22Rv1 (cell line): ENCODE results near the gene BRI3.
A peak's percentile ranks its signal among the peaks of the same experiment; 100 is the strongest.

Source experiments
- H3K27ac ChIP-seq: fragments of 450-650 bp; 2 replicates; pipeline ENCODE4 v1.5.1; 2017
- ZFX ChIP-seq: fragments of 450-650 bp; IDR thresholded peaks from 2 replicates; pipeline ENCODE4 v1.6.1; 2017; ENCODE audit warnings: antibody characterized with exemption, borderline replicate concordance
- TF ChIP-seq, protein P1 (sequence below): fragments of 450-650 bp; IDR thresholded peaks from 2 replicates; pipeline ENCODE4 v1.5.1; 2017; ENCODE audit warnings: mild to moderate bottlenecking

The BRI3 gene

GRCh38 chr7:98236355-98237185, 44.9 kb upstream of the BRI3 start:
- no peak overlapping the region for H3K27ac ChIP-seq
- no peak for TF ChIP-seq ZFX
- TF ChIP-seq, protein P1, sequence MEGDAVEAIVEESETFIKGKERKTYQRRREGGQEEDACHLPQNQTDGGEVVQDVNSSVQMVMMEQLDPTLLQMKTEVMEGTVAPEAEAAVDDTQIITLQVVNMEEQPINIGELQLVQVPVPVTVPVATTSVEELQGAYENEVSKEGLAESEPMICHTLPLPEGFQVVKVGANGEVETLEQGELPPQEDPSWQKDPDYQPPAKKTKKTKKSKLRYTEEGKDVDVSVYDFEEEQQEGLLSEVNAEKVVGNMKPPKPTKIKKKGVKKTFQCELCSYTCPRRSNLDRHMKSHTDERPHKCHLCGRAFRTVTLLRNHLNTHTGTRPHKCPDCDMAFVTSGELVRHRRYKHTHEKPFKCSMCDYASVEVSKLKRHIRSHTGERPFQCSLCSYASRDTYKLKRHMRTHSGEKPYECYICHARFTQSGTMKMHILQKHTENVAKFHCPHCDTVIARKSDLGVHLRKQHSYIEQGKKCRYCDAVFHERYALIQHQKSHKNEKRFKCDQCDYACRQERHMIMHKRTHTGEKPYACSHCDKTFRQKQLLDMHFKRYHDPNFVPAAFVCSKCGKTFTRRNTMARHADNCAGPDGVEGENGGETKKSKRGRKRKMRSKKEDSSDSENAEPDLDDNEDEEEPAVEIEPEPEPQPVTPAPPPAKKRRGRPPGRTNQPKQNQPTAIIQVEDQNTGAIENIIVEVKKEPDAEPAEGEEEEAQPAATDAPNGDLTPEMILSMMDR = no peak

GRCh38 chr7:98238076-98238475, 43.4 kb upstream of the BRI3 start:
- H3K27ac ChIP-seq = no peak overlapping the region
- TF ChIP-seq ZFX = no peak
- TF ChIP-seq, protein P1 = no peak

DNA sequence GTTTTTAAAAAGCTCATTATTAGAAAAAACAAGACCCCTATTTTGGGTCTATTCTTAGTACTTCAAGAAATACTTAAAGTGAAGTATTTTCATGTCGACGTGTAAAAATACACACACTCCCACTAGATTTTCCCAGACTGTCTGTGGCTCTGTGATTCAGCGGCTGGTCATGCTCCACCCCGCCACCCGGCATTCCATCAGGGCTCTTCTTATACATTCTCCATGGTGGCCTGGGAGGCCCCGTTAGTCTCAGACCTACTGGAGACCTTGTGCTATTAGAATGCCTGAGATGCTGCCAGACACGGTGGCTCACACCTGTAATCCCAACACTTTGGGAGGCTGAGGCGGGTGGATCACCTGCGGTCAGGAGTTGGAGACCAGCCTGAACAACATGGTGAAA, 42.5 kb upstream of the BRI3 start:
- no peak for TF ChIP-seq ZFX
- TF ChIP-seq, protein P1 = no peak
- H3K27ac ChIP-seq = no peak overlapping the region

- H3K27ac ChIP-seq = no peak overlapping the region
- TF ChIP-seq, protein P1 = peak; percentile 93
- no peak for TF ChIP-seq ZFX
Measured at GRCh38 chr7:98240961-98241673, 40.4 kb upstream of the BRI3 start.

- no peak for TF ChIP-seq ZFX
- TF ChIP-seq, protein P1 = peak; percentile 55
- H3K27ac ChIP-seq = no peak overlapping the region
Measured at GRCh38 chr7:98241674-98242241, 39.7 kb upstream of the BRI3 start.

GRCh38 chr7:98242342-98242741, 39.1 kb upstream of the BRI3 start:
- no peak for TF ChIP-seq ZFX
- TF ChIP-seq, protein P1 = no peak

DNA sequence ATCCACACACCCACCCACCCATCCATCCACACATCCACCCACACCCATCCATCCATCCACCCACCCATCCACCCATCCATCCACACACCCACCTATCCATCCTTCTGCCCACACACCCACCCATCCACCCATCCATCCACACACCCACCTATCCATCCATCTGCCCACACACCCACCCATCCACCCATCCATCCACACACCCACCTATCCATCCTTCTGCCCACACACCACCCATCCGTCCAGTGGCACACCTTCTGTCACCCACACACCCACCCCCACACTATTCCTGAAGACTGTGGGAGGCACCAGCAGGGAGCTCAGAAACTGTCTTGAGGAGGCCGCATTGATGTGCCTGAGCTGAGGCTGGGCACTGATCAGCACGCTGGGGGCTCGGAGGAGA, 38.6 kb upstream of the BRI3 start:
- no peak for TF ChIP-seq ZFX
- TF ChIP-seq, protein P1 = no peak
- no peak overlapping the region for H3K27ac ChIP-seq

More at GRCh38 chr7:98242342-98242741, 39.1 kb upstream of the BRI3 start:
- H3K27ac ChIP-seq = no peak overlapping the region
